CD4-positive, alpha-beta T cell treated with Interleukin-15 for 1 hour (primary cell): ENCODE results near the gene SLC39A11.
"Not testable (repeated sequence)": the region's sequence is repeated elsewhere in the genome, so short reads cannot be mapped to it uniquely, and the experiment has no call there.

Experiments used
- DNase-seq: peaks from one replicate; pipeline ENCODE4 v3.0.0-alpha.2; 2020

Gene SLC39A11

GRCh38 chr17:72901657-72902056 lies 190.8 kb downstream of the SLC39A11 start:
- DNase-seq, result no peak

GRCh38 chr17:72901083-72901482 lies 191.4 kb downstream of the SLC39A11 start:
- no peak for DNase-seq

- no peak for DNase-seq
Observed at GRCh38 chr17:72900654-72900971, 191.9 kb downstream of the SLC39A11 start.

GRCh38 chr17:72898725-72899124 lies 193.8 kb downstream of the SLC39A11 start:
- DNase-seq, result no peak

- not testable (repeated sequence) for DNase-seq
Observed at GRCh38 chr17:72896288-72896687, 196.2 kb downstream of the SLC39A11 start.

GRCh38 chr17:72891627-72892026 lies 200.9 kb downstream of the SLC39A11 start:
- DNase-seq, result no peak

- no peak for DNase-seq
Observed at GRCh38 chr17:72890711-72891110, 201.8 kb downstream of the SLC39A11 start.

GRCh38 chr17:72887917-72888316 lies 204.6 kb downstream of the SLC39A11 start:
- DNase-seq, result no peak

GRCh38 chr17:72887322-72887721 lies 205.2 kb downstream of the SLC39A11 start:
- no peak for DNase-seq

GRCh38 chr17:72886622-72887021 lies 205.9 kb downstream of the SLC39A11 start:
- no peak for DNase-seq

- no peak for DNase-seq
Observed at GRCh38 chr17:72884066-72884465, 208.4 kb downstream of the SLC39A11 start.

GRCh38 chr17:72883351-72883750 lies 209.1 kb downstream of the SLC39A11 start:
- DNase-seq, result no peak

GRCh38 chr17:72882426-72882825 lies 210.1 kb downstream of the SLC39A11 start:
- DNase-seq, result no peak

GRCh38 chr17:72879877-72880276 lies 212.6 kb downstream of the SLC39A11 start:
- DNase-seq, result no peak

- no peak for DNase-seq
Observed at GRCh38 chr17:72878975-72879660, 213.4 kb downstream of the SLC39A11 start.

GRCh38 chr17:72877348-72877747 lies 215.1 kb downstream of the SLC39A11 start:
- DNase-seq, result no peak

GRCh38 chr17:72876413-72876812 lies 216.1 kb downstream of the SLC39A11 start:
- DNase-seq, result no peak

- DNase-seq, result no peak
Observed at GRCh38 chr17:72875361-72875760, 217.1 kb downstream of the SLC39A11 start.

GRCh38 chr17:72872396-72872795 lies 220.1 kb downstream of the SLC39A11 start:
- DNase-seq, result no peak

GRCh38 chr17:72870367-72870985 lies 222.0 kb downstream of the SLC39A11 start:
- no peak for DNase-seq

- DNase-seq, result no peak
Observed at GRCh38 chr17:72869630-72870029, 222.9 kb downstream of the SLC39A11 start.

- no peak for DNase-seq
Observed at GRCh38 chr17:72865954-72866353, 226.5 kb downstream of the SLC39A11 start.

GRCh38 chr17:72863526-72864211 lies 228.8 kb downstream of the SLC39A11 start:
- DNase-seq, result no peak

- DNase-seq, result no peak
Observed at GRCh38 chr17:72862276-72862999, 230.1 kb downstream of the SLC39A11 start.
